Muscle layer of colon (tissue), 2 donors: ENCODE data around the gene KANSL1.

Experiments
- H3K27ac ChIP-seq: one replicate; pipeline ENCODE4 v1.7.0; 2013; ENCODE audit warnings: low read depth, mild to moderate bottlenecking, low read length, moderate library complexity
- H3K27me3 ChIP-seq, 2 donors: one replicate each; pipeline ENCODE4 v1.7.0; 2013; ENCODE audit warnings: low read length in 2 of 2, mild to moderate bottlenecking in 2 of 2; ENCODE audit not compliant: insufficient read depth in 2 of 2, control insufficient read depth in 1 of 2
- H3K36me3 ChIP-seq: one replicate; pipeline ENCODE4 v1.7.0; 2013; ENCODE audit warnings: mild to moderate bottlenecking, low read length; ENCODE audit not compliant: insufficient read depth
- H3K4me1 ChIP-seq: one replicate; pipeline ENCODE4 v1.7.0; 2013; ENCODE audit warnings: mild to moderate bottlenecking, low read length; ENCODE audit not compliant: insufficient read depth
- H3K4me3 ChIP-seq, 2 donors: one replicate each; pipeline ENCODE4 v1.7.0; 2013; ENCODE audit warnings: low read length in 2 of 2, low read depth in 1 of 2, mild to moderate bottlenecking in 1 of 2, moderate library complexity in 1 of 2
- H3K9ac ChIP-seq: one replicate; pipeline ENCODE4 v1.7.0; 2013; ENCODE audit warnings: low read length
- H3K9me3 ChIP-seq: one replicate; pipeline ENCODE4 v1.7.0; 2013; ENCODE audit warnings: mild to moderate bottlenecking, low read length
- donor health status: abdominal sarcoma.
- donor health status: Adenocarcinoma of cecum.

Gene KANSL1

GRCh38 chr17:46135126-46135812 lies 58.0 kb downstream of the KANSL1 start:
- Histone ChIP-seq H3K27me3 (no peaks in the 10 kb centered on the region), H3K9ac (no peak overlapping the region), H3K36me3 (no peaks in the 10 kb centered on the region), H3K4me3 (no peak overlapping the region), H3K9me3 (no peaks in the 10 kb centered on the region), H3K4me1 (peaks cover 55% of the 10 kb centered on the region), H3K27ac (no peak overlapping the region)

DNA sequence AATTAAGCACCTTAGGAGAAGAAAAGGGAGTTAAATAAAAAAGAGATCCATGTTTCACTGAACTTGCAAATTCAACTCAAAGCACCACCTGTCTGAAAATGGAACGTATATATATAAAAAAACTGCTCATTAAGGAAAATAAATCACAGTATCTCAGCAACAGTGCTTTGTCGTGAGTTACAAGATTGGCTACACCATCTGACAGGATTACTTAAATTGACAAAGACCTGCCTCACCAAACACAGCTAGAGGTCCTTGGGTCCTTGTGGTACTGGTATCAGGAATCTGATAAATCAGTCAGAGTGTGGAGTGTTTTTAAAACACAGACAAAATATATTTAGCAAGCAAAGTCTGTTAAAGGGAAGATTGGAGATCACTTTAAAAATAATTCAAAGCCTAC lies 63.9 kb downstream of the KANSL1 start:
- H3K9me3 ChIP-seq: no peaks in the 10 kb centered on the region
- H3K27me3 ChIP-seq: no peaks in the 10 kb centered on the region
- no peak overlapping the region for H3K27ac ChIP-seq
- no peak overlapping the region for H3K4me3 ChIP-seq
- peaks cover 48% of the 10 kb centered on the region for H3K4me1 ChIP-seq
- no peak overlapping the region for H3K9ac ChIP-seq
- H3K36me3 ChIP-seq: no peaks in the 10 kb centered on the region

- Histone ChIP-seq H3K4me1 (peaks cover 51% of the 10 kb centered on the region), H3K36me3 (no peaks in the 10 kb centered on the region), H3K9me3 (no peaks in the 10 kb centered on the region), H3K27me3 (no peaks in the 10 kb centered on the region), H3K9ac (no peak overlapping the region), H3K4me3 (no peak overlapping the region), H3K27ac (no peak overlapping the region)
These were observed 64.8 kb downstream of the KANSL1 start for GRCh38 chr17:46128453-46128852.

- no peaks in the 10 kb centered on the region for H3K9me3 ChIP-seq
- H3K36me3 ChIP-seq: no peaks in the 10 kb centered on the region
- no peak overlapping the region for H3K27ac ChIP-seq
- H3K27me3 ChIP-seq: no peaks in the 10 kb centered on the region
- peaks cover 55% of the 10 kb centered on the region for H3K4me1 ChIP-seq
- H3K9ac ChIP-seq: no peak overlapping the region
- no peak overlapping the region for H3K4me3 ChIP-seq
These were observed 65.7 kb downstream of the KANSL1 start for GRCh38 chr17:46127524-46127923.

DNA sequence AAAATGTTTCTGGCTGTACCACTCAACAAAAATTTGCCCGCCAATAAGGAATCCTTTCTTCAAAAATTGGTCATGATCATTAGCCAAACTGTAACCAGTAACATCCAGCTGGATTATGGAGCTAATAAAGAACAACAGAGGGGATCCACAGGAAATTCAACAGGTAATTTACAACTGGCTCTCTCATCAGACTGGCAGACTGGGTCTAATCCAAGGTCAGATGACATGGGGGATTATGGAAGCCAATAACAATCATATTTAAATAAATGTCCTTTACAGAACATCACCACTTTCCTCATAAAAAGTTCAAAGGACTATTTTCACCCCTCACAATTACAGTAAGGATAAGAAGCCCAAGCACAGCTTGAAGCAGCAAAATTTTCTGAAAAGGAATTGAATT lies 66.4 kb downstream of the KANSL1 start:
- no peaks in the 10 kb centered on the region for H3K36me3 ChIP-seq
- H3K27me3 ChIP-seq: no peaks in the 10 kb centered on the region
- H3K4me3 ChIP-seq: no peak overlapping the region
- H3K27ac ChIP-seq: no peak overlapping the region
- H3K9me3 ChIP-seq: no peaks in the 10 kb centered on the region
- no peak overlapping the region for H3K9ac ChIP-seq
- peaks cover 62% of the 10 kb centered on the region for H3K4me1 ChIP-seq

DNA sequence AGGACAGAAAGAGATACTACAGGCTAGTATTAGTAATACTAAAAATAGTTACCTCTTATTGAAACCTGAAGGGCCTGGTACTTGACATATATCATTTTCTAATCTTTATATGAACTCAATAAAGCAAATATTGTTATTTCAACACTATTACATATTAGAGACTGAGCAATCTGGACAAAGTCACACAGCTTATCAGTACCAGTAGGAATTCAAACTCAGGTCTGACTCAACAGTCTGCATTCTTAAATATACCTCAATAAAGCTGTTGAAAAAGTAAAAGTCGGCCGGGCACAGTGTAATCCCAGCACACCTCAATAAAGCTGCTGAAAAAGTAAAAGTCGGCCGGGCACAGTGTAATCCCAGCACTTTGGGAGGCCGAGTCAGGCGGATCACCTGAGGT lies 67.4 kb downstream of the KANSL1 start:
- Histone ChIP-seq H3K4me1 (peaks cover 66% of the 10 kb centered on the region), H3K9me3 (no peaks in the 10 kb centered on the region), H3K27me3 (no peaks in the 10 kb centered on the region), H3K4me3 (no peak overlapping the region), H3K36me3 (no peaks in the 10 kb centered on the region), H3K27ac (no peak overlapping the region), H3K9ac (no peak overlapping the region)

DNA sequence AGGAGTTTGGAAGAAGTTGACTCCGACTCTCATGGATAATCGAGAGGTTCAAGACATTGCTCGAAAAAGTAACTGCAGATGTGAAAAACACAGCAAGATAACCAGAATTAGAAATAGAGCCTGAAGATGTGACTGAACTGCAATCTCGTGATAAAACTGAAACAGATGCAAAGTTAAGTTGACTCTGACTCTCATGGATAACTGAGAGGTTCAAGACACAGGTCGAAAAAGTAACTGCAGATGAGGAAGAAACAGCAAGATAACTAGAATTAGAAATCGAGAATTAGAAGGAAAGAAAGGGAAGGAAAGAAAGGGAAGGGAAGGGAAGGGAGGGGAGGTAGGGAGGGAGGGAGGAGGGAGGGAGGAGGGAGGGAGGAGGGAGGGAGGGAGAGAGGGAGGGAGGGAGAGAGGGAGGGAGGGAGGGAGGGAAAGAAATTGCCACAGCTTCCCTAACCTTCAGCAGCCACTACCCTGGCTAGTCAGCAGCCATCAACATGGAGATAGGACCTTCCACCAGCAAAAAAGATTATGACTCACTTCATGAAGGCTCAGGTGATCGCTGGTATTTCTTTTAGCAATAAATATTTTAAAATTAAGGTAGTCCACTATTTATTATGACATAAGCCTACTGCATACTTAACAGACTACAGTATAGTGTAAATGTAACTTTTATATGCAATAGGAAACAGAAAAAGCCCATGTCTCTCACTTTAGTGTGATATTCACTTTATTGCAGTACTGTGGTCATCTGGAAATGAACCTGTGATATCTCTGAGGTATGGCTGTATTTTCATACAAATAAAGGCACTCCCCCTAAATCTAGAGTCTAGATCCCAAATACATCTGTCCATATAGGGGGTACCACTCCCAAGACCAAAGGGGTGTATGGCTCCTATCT lies 68.3 kb downstream of the KANSL1 start:
- H3K4me1 ChIP-seq: peaks cover 61% of the 10 kb centered on the region
- H3K27me3 ChIP-seq: no peaks in the 10 kb centered on the region
- no peak overlapping the region for H3K9ac ChIP-seq
- H3K27ac ChIP-seq: no peak overlapping the region
- no peak overlapping the region for H3K4me3 ChIP-seq
- H3K9me3 ChIP-seq: no peaks in the 10 kb centered on the region
- no peaks in the 10 kb centered on the region for H3K36me3 ChIP-seq

DNA sequence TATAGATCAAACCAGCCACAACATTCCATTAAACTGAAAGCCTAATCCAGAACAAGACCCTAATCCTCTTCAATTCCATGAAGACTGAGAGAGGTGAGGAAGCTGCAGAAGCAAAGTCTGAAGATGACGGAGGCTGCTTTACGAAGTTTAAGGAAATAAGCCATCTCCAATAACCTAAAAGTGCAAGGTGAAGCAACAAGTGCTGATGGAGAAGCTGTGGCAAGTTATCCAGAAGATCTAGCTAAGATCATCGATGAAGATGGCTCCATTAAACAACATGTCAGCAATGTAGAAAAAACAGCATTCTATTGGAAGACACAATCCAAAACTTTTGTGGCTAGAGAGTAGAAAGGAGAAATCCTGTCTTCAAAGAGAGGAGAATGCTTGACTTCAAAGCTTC lies 69.6 kb downstream of the KANSL1 start:
- peaks cover 50% of the 10 kb centered on the region for H3K4me1 ChIP-seq
- H3K27me3 ChIP-seq: no peaks in the 10 kb centered on the region
- H3K9ac ChIP-seq: no peak overlapping the region
- H3K9me3 ChIP-seq: no peaks in the 10 kb centered on the region
- H3K4me3 ChIP-seq: no peak overlapping the region
- no peaks in the 10 kb centered on the region for H3K36me3 ChIP-seq
- no peak overlapping the region for H3K27ac ChIP-seq

GRCh38 chr17:46122486-46122871 lies 70.8 kb downstream of the KANSL1 start:
- Histone ChIP-seq H3K4me3 (no peak overlapping the region), H3K27me3 (no peaks in the 10 kb centered on the region)

DNA sequence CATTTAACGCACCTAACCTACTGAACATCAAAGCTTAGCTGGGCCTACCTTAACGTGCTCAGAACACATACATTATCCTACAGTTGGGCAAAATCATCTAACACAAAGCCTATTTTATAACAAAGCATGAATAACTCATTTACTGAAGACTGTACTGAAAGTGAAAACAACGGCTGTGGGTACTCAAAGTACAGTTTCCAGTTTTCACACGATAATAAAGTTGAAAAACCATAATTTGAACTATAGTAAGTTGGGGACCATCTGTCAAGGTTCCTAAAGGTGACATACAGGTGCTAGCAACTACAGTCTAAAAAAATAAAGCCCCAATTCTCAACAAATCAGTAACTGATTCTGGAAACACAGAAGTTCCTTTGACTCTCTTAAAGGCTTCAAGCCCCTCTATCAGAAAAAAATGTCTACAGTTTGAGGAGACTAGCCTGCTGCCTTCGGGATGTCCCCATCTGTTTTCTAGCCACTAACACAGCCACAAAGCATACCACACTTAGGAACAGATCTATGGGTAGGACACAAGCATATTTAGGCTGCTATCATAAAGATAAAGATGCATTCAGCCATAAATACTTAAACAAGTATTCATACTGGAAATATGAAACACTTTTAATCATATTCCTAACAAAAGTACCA lies 71.3 kb downstream of the KANSL1 start:
- Histone ChIP-seq H3K36me3 (no peaks in the 10 kb centered on the region), H3K4me3 (no peak overlapping the region), H3K9me3 (no peaks in the 10 kb centered on the region), H3K27me3 (no peaks in the 10 kb centered on the region), H3K27ac (no peak overlapping the region), H3K4me1 (peaks cover 57% of the 10 kb centered on the region), H3K9ac (no peak overlapping the region)

More at GRCh38 chr17:46122486-46122871, 70.8 kb downstream of the KANSL1 start:
- Histone ChIP-seq H3K9me3 (no peaks in the 10 kb centered on the region), H3K9ac (no peak overlapping the region), H3K27ac (no peak overlapping the region), H3K4me1 (peaks cover 54% of the 10 kb centered on the region), H3K36me3 (no peaks in the 10 kb centered on the region)

DNA sequence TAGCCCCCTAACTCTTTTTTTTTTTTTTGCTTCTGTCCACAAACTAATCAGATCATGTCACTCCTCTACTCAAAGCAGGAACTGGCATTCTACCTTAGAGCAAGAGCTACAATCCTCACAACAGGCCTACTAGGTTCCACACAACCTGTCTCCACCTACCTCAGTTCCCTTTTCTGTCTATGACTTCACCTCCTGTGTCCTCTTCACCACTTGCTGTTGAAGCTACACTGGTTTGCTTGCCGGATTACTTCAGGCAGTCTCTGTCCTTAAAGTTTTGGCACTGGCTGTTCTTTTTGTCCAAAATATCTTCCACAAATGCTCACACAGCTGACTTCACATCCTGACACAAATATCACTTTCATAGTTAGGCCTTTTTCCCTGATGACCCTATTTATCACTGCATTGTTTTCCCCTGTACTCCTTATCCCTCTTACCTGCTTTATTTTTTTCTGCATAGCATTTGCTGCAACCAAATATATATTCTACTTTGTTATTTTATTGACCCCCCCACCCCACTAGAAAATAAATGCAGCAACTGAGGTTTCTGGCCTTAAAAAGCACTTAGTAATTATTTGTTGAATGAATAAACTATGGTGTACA lies 72.0 kb downstream of the KANSL1 start:
- Histone ChIP-seq H3K27me3 (no peaks in the 10 kb centered on the region), H3K4me3 (no peak overlapping the region), H3K9ac (no peak overlapping the region), H3K27ac (no peak overlapping the region), H3K4me1 (peaks cover 57% of the 10 kb centered on the region), H3K36me3 (no peaks in the 10 kb centered on the region), H3K9me3 (no peaks in the 10 kb centered on the region)
